GM20431 (cell line): ENCODE measurements around the gene NFIX.

ENCODE experiments used
- in situ Hi-C: fragments of 300-500 bp; cut with MseI, MboI; formaldehyde crosslinking; loops from one replicate; pipeline ENCODE4 v1.15.0; 2020; ENCODE audit warnings: low sequenced_read_pairs; ENCODE audit not compliant: unreplicated experiment

The NFIX gene

GRCh38 chr19:13017306-13018034 is 22.2 kb downstream of the NFIX start:
- in situ Hi-C loops = no loop called here

- in situ Hi-C loops = no loop called here
Measured at GRCh38 chr19:13018035-13018914, 23.0 kb downstream of the NFIX start.

GRCh38 chr19:13019332-13019731 is 24.1 kb downstream of the NFIX start:
- in situ Hi-C loops = no loop called here

- in situ Hi-C loops = no loop called here
Measured at GRCh38 chr19:13020002-13020414, 24.7 kb downstream of the NFIX start.

- in situ Hi-C loops = no loop called here
Measured at GRCh38 chr19:13022111-13022858, 27.0 kb downstream of the NFIX start.

- in situ Hi-C loops = no loop called here
Measured at GRCh38 chr19:13022859-13023636, 27.8 kb downstream of the NFIX start.

GRCh38 chr19:13023656-13024055 is 28.4 kb downstream of the NFIX start:
- in situ Hi-C loops = no loop called here

- in situ Hi-C loops = no loop called here
Measured at GRCh38 chr19:13024126-13024950, 29.1 kb downstream of the NFIX start.

- in situ Hi-C loops = no loop called here
Measured at GRCh38 chr19:13024951-13025697, 29.8 kb downstream of the NFIX start.

GRCh38 chr19:13025819-13026456 is 30.7 kb downstream of the NFIX start:
- in situ Hi-C loops = no loop called here

GRCh38 chr19:13026462-13027370 is 31.4 kb downstream of the NFIX start:
- in situ Hi-C loops = no loop called here

- in situ Hi-C loops = no loop called here
Measured at GRCh38 chr19:13027557-13027956, 32.3 kb downstream of the NFIX start.

GRCh38 chr19:13028027-13028426 is 32.8 kb downstream of the NFIX start:
- in situ Hi-C loops = no loop called here

GRCh38 chr19:13029301-13029880 is 34.1 kb downstream of the NFIX start:
- in situ Hi-C loops = no loop called here

GRCh38 chr19:13029893-13030292 is 34.6 kb downstream of the NFIX start:
- in situ Hi-C loops = no loop called here

- in situ Hi-C loops = no loop called here
Measured at GRCh38 chr19:13031917-13032623, 36.8 kb downstream of the NFIX start.
